Mucosa of stomach (tissue), 1 donor: ENCODE data around the gene MFAP4.

Source experiments
- H3K27me3 ChIP-seq: one replicate; pipeline ENCODE4 v1.7.0; 2013; ENCODE audit warnings: mild to moderate bottlenecking, low read length; ENCODE audit not compliant: control insufficient read depth, insufficient read depth
- H3K36me3 ChIP-seq: one replicate; pipeline ENCODE4 v1.7.0; 2013; ENCODE audit warnings: low read length; ENCODE audit not compliant: control insufficient read depth, insufficient read depth
- H3K4me1 ChIP-seq: one replicate; pipeline ENCODE4 v1.7.0; 2013; ENCODE audit warnings: mild to moderate bottlenecking, low read length; ENCODE audit not compliant: control insufficient read depth, insufficient read depth
- H3K4me3 ChIP-seq: one replicate; pipeline ENCODE4 v1.7.0; 2013; ENCODE audit warnings: low read length
- H3K9ac ChIP-seq: one replicate; pipeline ENCODE4 v1.7.0; 2013; ENCODE audit warnings: mild to moderate bottlenecking, low read length, moderate library complexity
- H3K9me3 ChIP-seq: one replicate; pipeline ENCODE4 v1.7.0; 2013; ENCODE audit warnings: mild to moderate bottlenecking, low read length, moderate library complexity; ENCODE audit not compliant: control insufficient read depth
- donor health status: Pancreatic carcinoma.

MFAP4 gene

GRCh38 chr17:19415806-19416775 lies 29.1 kb upstream of the MFAP4 start:
- Histone ChIP-seq H3K9me3 (no peaks in the 10 kb centered on the region), H3K27me3 (peaks cover 7% of the 10 kb centered on the region), H3K4me3 (no peak overlapping the region), H3K4me1 (peaks cover 12% of the 10 kb centered on the region), H3K9ac (no peak overlapping the region), H3K36me3 (no peaks in the 10 kb centered on the region)

GRCh38 chr17:19415311-19415710 lies 28.3 kb upstream of the MFAP4 start:
- H3K9me3 ChIP-seq = no peaks in the 10 kb centered on the region
- no peak overlapping the region for H3K9ac ChIP-seq
- H3K36me3 ChIP-seq = no peaks in the 10 kb centered on the region
- peaks cover 12% of the 10 kb centered on the region for H3K4me1 ChIP-seq
- no peak overlapping the region for H3K4me3 ChIP-seq
- H3K27me3 ChIP-seq = peaks cover 9% of the 10 kb centered on the region

GRCh38 chr17:19414396-19415280 lies 27.6 kb upstream of the MFAP4 start:
- Histone ChIP-seq H3K9ac (no peak overlapping the region), H3K4me3 (no peak overlapping the region), H3K36me3 (no peaks in the 10 kb centered on the region), H3K9me3 (no peaks in the 10 kb centered on the region), H3K4me1 (peaks cover 12% of the 10 kb centered on the region), H3K27me3 (peaks cover 9% of the 10 kb centered on the region)

GRCh38 chr17:19413761-19414160 lies 26.8 kb upstream of the MFAP4 start:
- H3K36me3 ChIP-seq = no peaks in the 10 kb centered on the region
- H3K4me1 ChIP-seq = peaks cover 11% of the 10 kb centered on the region
- H3K27me3 ChIP-seq = peaks cover 9% of the 10 kb centered on the region
- H3K9me3 ChIP-seq = no peaks in the 10 kb centered on the region
- H3K9ac ChIP-seq = no peak overlapping the region
- no peak overlapping the region for H3K4me3 ChIP-seq

- H3K27me3 ChIP-seq = peaks cover 9% of the 10 kb centered on the region
- H3K36me3 ChIP-seq = no peaks in the 10 kb centered on the region
- H3K4me1 ChIP-seq = peaks cover 7% of the 10 kb centered on the region
- no peak overlapping the region for H3K9ac ChIP-seq
- H3K9me3 ChIP-seq = no peaks in the 10 kb centered on the region
- no peak overlapping the region for H3K4me3 ChIP-seq
These were observed 26.0 kb upstream of the MFAP4 start for GRCh38 chr17:19412984-19413383.

GRCh38 chr17:19412510-19412909 lies 25.5 kb upstream of the MFAP4 start:
- H3K4me1 ChIP-seq = peaks cover 2% of the 10 kb centered on the region
- peaks cover 9% of the 10 kb centered on the region for H3K27me3 ChIP-seq
- no peaks in the 10 kb centered on the region for H3K9me3 ChIP-seq
- no peak overlapping the region for H3K4me3 ChIP-seq
- no peaks in the 10 kb centered on the region for H3K36me3 ChIP-seq
- no peak overlapping the region for H3K9ac ChIP-seq

GRCh38 chr17:19411631-19412030 lies 24.6 kb upstream of the MFAP4 start:
- no peaks in the 10 kb centered on the region for H3K4me1 ChIP-seq
- H3K4me3 ChIP-seq = no peak overlapping the region
- H3K9ac ChIP-seq = no peak overlapping the region
- H3K27me3 ChIP-seq = peaks cover 9% of the 10 kb centered on the region
- H3K36me3 ChIP-seq = no peaks in the 10 kb centered on the region
- no peaks in the 10 kb centered on the region for H3K9me3 ChIP-seq

- Histone ChIP-seq H3K9me3 (no peaks in the 10 kb centered on the region), H3K4me3 (no peak within 1 kb of the TSS), H3K27me3 (peaks cover 9% of the 10 kb centered on the region), H3K36me3 (no peaks in the 10 kb centered on the region), H3K4me1 (no peaks in the 10 kb centered on the region), H3K9ac (no peak within 1 kb of the TSS)
These were observed 24.1 kb upstream of the MFAP4 start, which contains the start of gene RNF112 for GRCh38 chr17:19410875-19411620. RNF112 (plus strand) TSS chr17:19411232; CDS start chr17:19411409, 177 bp downstream.

- Histone ChIP-seq H3K36me3 (no peaks in the 10 kb centered on the region), H3K9ac (no peak overlapping the region), H3K4me3 (no peak overlapping the region), H3K27me3 (peaks cover 9% of the 10 kb centered on the region), H3K9me3 (no peaks in the 10 kb centered on the region), H3K4me1 (no peaks in the 10 kb centered on the region)
These were observed 23.1 kb upstream of the MFAP4 start for GRCh38 chr17:19410091-19410490.

- Histone ChIP-seq H3K36me3 (no peaks in the 10 kb centered on the region), H3K4me3 (no peak overlapping the region), H3K4me1 (no peaks in the 10 kb centered on the region), H3K9ac (no peak overlapping the region), H3K27me3 (peaks cover 9% of the 10 kb centered on the region), H3K9me3 (no peaks in the 10 kb centered on the region)
These were observed 22.5 kb upstream of the MFAP4 start for GRCh38 chr17:19409509-19409908.

GRCh38 chr17:19409066-19409465 lies 22.1 kb upstream of the MFAP4 start:
- Histone ChIP-seq H3K4me3 (no peak overlapping the region), H3K36me3 (no peaks in the 10 kb centered on the region), H3K4me1 (no peaks in the 10 kb centered on the region), H3K9ac (no peak overlapping the region), H3K9me3 (no peaks in the 10 kb centered on the region), H3K27me3 (peaks cover 9% of the 10 kb centered on the region)
